ENCODE measurements around the gene PRSS21.

DNA sequence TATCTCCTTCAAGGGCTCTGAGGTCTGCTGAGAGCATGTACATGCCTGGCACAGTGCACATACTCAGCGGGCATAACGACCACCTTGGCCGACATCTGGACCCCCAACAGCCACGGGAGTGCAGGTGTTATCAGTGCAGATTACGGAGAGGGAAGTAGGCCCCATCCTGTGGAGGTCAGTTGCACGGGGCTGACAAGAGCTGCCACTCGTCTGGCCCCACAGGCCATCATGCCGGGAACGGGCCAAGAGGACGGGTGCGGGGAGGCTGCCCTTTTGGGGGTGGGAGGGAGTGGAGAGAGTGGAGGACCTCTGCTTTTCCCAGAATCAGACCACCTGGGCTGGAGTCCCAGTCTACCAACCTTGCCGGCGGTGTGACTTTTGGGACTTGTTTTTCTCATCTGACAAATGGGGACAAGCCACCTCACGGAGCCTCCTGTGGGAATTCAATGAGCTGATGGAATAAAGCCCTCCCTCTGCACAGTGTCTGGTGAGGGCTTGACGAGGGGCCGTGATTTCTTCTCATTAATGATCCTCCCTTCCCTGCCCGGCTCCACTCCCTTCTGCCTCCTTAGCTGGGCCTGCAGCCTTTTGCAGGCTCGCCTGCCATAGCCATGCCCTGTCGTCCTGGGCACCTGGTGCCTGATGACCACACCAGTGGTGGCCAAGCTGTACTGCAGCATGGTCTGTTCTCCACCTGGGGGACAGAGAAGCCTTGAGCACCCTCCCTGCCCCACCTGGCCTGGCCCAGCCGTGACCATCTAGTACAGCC lies 34.3 kb upstream of the PRSS21 start:
- TF ChIP-seq CTCF (IDR thresholded peaks at IDR 0.05) = no peak
- TF ChIP-seq FOXJ3 (CRISPR knock-in tag; IDR thresholded peaks at IDR 0.05; ENCODE audit: borderline replicate concordance) = no peak
- TF ChIP-seq MLX (CRISPR knock-in tag; IDR thresholded peaks at IDR 0.05) = no peak
- no peak for TF ChIP-seq MXD4 (CRISPR knock-in tag; IDR thresholded peaks at IDR 0.05; ENCODE audit: borderline replicate concordance)
- TF ChIP-seq, protein P1, sequence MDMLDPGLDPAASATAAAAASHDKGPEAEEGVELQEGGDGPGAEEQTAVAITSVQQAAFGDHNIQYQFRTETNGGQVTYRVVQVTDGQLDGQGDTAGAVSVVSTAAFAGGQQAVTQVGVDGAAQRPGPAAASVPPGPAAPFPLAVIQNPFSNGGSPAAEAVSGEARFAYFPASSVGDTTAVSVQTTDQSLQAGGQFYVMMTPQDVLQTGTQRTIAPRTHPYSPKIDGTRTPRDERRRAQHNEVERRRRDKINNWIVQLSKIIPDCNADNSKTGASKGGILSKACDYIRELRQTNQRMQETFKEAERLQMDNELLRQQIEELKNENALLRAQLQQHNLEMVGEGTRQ (CRISPR knock-in tag; IDR thresholded peaks at IDR 0.05) = no peak
- no peak for TF ChIP-seq SP1 (CRISPR knock-in tag; conservative IDR thresholded peaks at IDR 0.05)
- no peak for TF ChIP-seq NR3C1 (CRISPR knock-in tag; conservative IDR thresholded peaks at IDR 0.05; ENCODE audit: low read depth)
- no peak for TF ChIP-seq GTF2I (CRISPR knock-in tag; conservative IDR thresholded peaks at IDR 0.05)

Measured in WTC11 (cell line).